H1 (cell line): Measurements from ENCODE around the gene SLC38A10. TPM values are rescaled to one million over a fixed set of nuclear protein-coding genes. Genes with fewer than 3 reads are reported as not detected.

Source experiments
- CTCF ChIA-PET: fragments of 300-600 bp; sonication (Branson Sonifier 250); formaldehyde crosslinking; loops from one replicate; lab custom pipeline; 2021; ENCODE audit not compliant: partially characterized antibody; lab: Charles Lee
- POLR2A ChIA-PET: fragments of 300-600 bp; sonication (Branson Sonifier 250); formaldehyde crosslinking; loops from one replicate; lab custom pipeline; 2021; ENCODE audit warnings: inconsistent platforms; ENCODE audit not compliant: partially characterized antibody; lab: Charles Lee
- DNase-seq, 2 experiments: peaks; one replicate each; pipeline versions ENCODE4 v3.0.0 to v3.0.0-alpha.2; 2010 to 2022; ENCODE audit warnings: low spot score in 2 of 2, low read depth in 1 of 2, mixed read lengths in 1 of 2
- FAIRE-seq: peaks from 2 replicates; lab custom pipeline; 2011; peaks lifted over from hg19 to GRCh38; lab: Jason Lieb, UNC
- H2AFZ ChIP-seq: 2 replicates; pipeline ENCODE4 v1.8.1; 2012; ENCODE audit warnings: low read length, inconsistent platforms
- H2AK5ac ChIP-seq: 2 replicates; pipeline ENCODE4 v1.6.1; 2013; ENCODE audit warnings: low read depth, low read length
- H2BK120ac ChIP-seq: replicated peaks from 2 replicates; pipeline ENCODE3; 2013; ENCODE audit warnings: low read depth, low read length, inconsistent platforms
- H2BK12ac ChIP-seq: 2 replicates; pipeline ENCODE4 v1.6.1; 2013; ENCODE audit warnings: low read depth, low read length
- H2BK15ac ChIP-seq: 2 replicates; pipeline ENCODE4 v1.6.1; 2013; ENCODE audit warnings: low read length
- H2BK20ac ChIP-seq: 2 replicates; pipeline ENCODE4 v1.6.1; 2013; ENCODE audit warnings: low read length
- H2BK5ac ChIP-seq: 2 replicates; pipeline ENCODE4 v1.6.1; 2013; ENCODE audit warnings: low read depth, low read length
- H3K14ac ChIP-seq: 2 replicates; pipeline ENCODE4 v1.6.1; 2013; ENCODE audit warnings: inconsistent platforms; ENCODE audit not compliant: insufficient read length
- H3K18ac ChIP-seq: 2 replicates; pipeline ENCODE4 v1.6.1; 2013; ENCODE audit warnings: low read length; ENCODE audit errors: extremely low read depth
- H3K23ac ChIP-seq: 2 replicates; pipeline ENCODE4 v1.6.1; 2013; ENCODE audit warnings: inconsistent platforms; ENCODE audit not compliant: insufficient read length
- H3K23me2 ChIP-seq: 2 replicates; pipeline ENCODE4 v1.6.1; 2013; ENCODE audit warnings: low read depth, low read length
- H3K27ac ChIP-seq: 2 replicates; pipeline ENCODE4 v1.6.1; 2011; ENCODE audit warnings: low read depth, low read length, inconsistent platforms
- H3K27me3 ChIP-seq, 4 experiments: replicated peaks in 1 of 4; 1 replicate in 1 of 4; 2 replicates in 3 of 4; pipeline versions ENCODE4 v1.6.1 to v1.8.1; 2011 to 2013; ENCODE audit warnings: low read length in 3 of 4, mild to moderate bottlenecking in 3 of 4, inconsistent platforms in 2 of 4, mixed read lengths in 2 of 4, moderate library complexity in 1 of 4; ENCODE audit not compliant: control insufficient read depth in 3 of 4, insufficient read depth in 3 of 4; ENCODE audit errors: extremely low read depth in 1 of 4
- H3K36me3 ChIP-seq, 4 experiments: 2 replicates each; pipeline versions ENCODE4 v1.6.1 to v1.8.1; 2011 to 2013; ENCODE audit warnings: mild to moderate bottlenecking in 4 of 4, low read length in 3 of 4, moderate library complexity in 2 of 4, control low read depth in 1 of 4, inconsistent platforms in 1 of 4; ENCODE audit not compliant: insufficient read depth in 4 of 4, control insufficient read depth in 2 of 4
- H3K4ac ChIP-seq: replicated peaks from 2 replicates; pipeline ENCODE3; 2013; ENCODE audit warnings: low read length, low read depth, mixed read lengths, inconsistent platforms; ENCODE audit not compliant: insufficient read length
- H3K4me1 ChIP-seq, 4 experiments: replicated peaks in 1 of 4; 1 replicate in 1 of 4; 2 replicates in 3 of 4; pipeline versions ENCODE4 v1.6.1 to v1.8.1; 2011 to 2013; ENCODE audit warnings: low read length in 3 of 4, inconsistent platforms in 2 of 4, mixed read lengths in 1 of 4; ENCODE audit not compliant: insufficient read depth in 4 of 4, control insufficient read depth in 3 of 4
- H3K4me2 ChIP-seq, 2 experiments: 2 replicates each; pipeline versions ENCODE4 v1.6.1 to v1.8.1; 2011 to 2013; ENCODE audit warnings: low read depth in 2 of 2, low read length in 2 of 2, control low read depth in 1 of 2, inconsistent platforms in 1 of 2, mild to moderate bottlenecking in 1 of 2; ENCODE audit not compliant: insufficient read depth in 1 of 2
- H3K4me3 ChIP-seq, 4 experiments: fragments of 200-600, 300-600 bp in 1 of 4; sonication (generic), shearing (Covaris generic), sonication (Bioruptor Twin) in 1 of 4; 2 replicates each; pipeline versions ENCODE4 v1.5.1 to v1.8.1; 2011 to 2016; ENCODE audit warnings: low read length in 4 of 4, low read depth in 3 of 4, control low read depth in 2 of 4, inconsistent platforms in 2 of 4, mild to moderate bottlenecking in 2 of 4, mixed read lengths in 1 of 4, moderate library complexity in 1 of 4; ENCODE audit not compliant: insufficient read depth in 2 of 4; ENCODE audit errors: extremely low read depth in 1 of 4
- H3K56ac ChIP-seq: replicated peaks from 2 replicates; pipeline ENCODE3; 2013; ENCODE audit warnings: low read depth, mild to moderate bottlenecking, mixed read lengths, low read length, inconsistent platforms; ENCODE audit not compliant: insufficient read length
- H3K79me1 ChIP-seq: 2 replicates; pipeline ENCODE4 v1.6.1; 2013; ENCODE audit warnings: low read depth, low read length, control low read depth
- H3K79me2 ChIP-seq, 2 experiments: 2 replicates each; pipeline versions ENCODE4 v1.6.1 to v1.8.1; 2012 to 2013; ENCODE audit warnings: low read length in 2 of 2, mild to moderate bottlenecking in 2 of 2, inconsistent platforms in 1 of 2; ENCODE audit not compliant: insufficient read depth in 2 of 2, control insufficient read depth in 1 of 2
- H3K9ac ChIP-seq, 4 experiments: replicated peaks in 1 of 4; 1 replicate in 1 of 4; 2 replicates in 3 of 4; pipeline versions ENCODE4 v1.6.1 to v1.8.1; 2011 to 2013; ENCODE audit warnings: low read depth in 3 of 4, low read length in 3 of 4, control low read depth in 2 of 4, mild to moderate bottlenecking in 2 of 4, moderate library complexity in 2 of 4, inconsistent platforms in 1 of 4; ENCODE audit errors: extremely low read depth in 1 of 4
- H3K9me3 ChIP-seq, 2 experiments: 2 replicates each; pipeline versions ENCODE4 v1.6.1 to v1.8.1; 2012 to 2013; ENCODE audit warnings: mild to moderate bottlenecking in 2 of 2, moderate library complexity in 2 of 2, control low read depth in 1 of 2, inconsistent platforms in 1 of 2, low read depth in 1 of 2, low read length in 1 of 2, mixed read lengths in 1 of 2; ENCODE audit not compliant: insufficient read depth in 2 of 2
- H4K20me1 ChIP-seq, 2 experiments: replicated peaks in 1 of 2; 2 replicates each; pipeline versions ENCODE3 to v1.8.1; 2011 to 2013; ENCODE audit warnings: inconsistent platforms in 2 of 2, low read length in 2 of 2, mild to moderate bottlenecking in 1 of 2; ENCODE audit not compliant: insufficient read depth in 2 of 2, control insufficient read depth in 1 of 2
- H4K5ac ChIP-seq: 2 replicates; pipeline ENCODE4 v1.6.1; 2013; ENCODE audit warnings: low read length, low read depth, mixed read lengths, inconsistent platforms; ENCODE audit not compliant: insufficient read length
- H4K8ac ChIP-seq: 2 replicates; pipeline ENCODE4 v1.8.0; 2013; ENCODE audit warnings: mild to moderate bottlenecking, moderate library complexity, low read length, inconsistent platforms; ENCODE audit not compliant: insufficient read depth; ENCODE audit errors: extremely low read depth
- H4K91ac ChIP-seq: replicated peaks from 2 replicates; pipeline ENCODE3; 2013; ENCODE audit warnings: low read length, mixed read lengths, inconsistent platforms; ENCODE audit not compliant: insufficient read length
- CEBPB ChIP-seq: IDR thresholded peaks from 2 replicates; pipeline ENCODE4 v1.6.1; 2012; ENCODE audit warnings: low read depth, low read length
- CHD1 ChIP-seq: IDR thresholded peaks from 2 replicates; pipeline ENCODE4 v1.6.1; 2012; ENCODE audit warnings: low read depth, low read length, improper control_type of control experiment
- FOSL1 ChIP-seq: IDR thresholded peaks from 2 replicates; pipeline ENCODE4 v1.6.1; 2011; ENCODE audit warnings: mild to moderate bottlenecking, low read depth, low read length, moderate library complexity; ENCODE audit not compliant: insufficient read depth
- HDAC2 ChIP-seq, 2 experiments: fragments of 300-600 bp in 1 of 2; sonication (generic) in 1 of 2; IDR thresholded peaks; 2 replicates each; pipeline ENCODE4 v1.6.1; 2011 to 2012; ENCODE audit warnings: low read depth in 2 of 2, low read length in 2 of 2, mild to moderate bottlenecking in 2 of 2, moderate library complexity in 2 of 2, borderline replicate concordance in 1 of 2, inconsistent platforms in 1 of 2
- HDAC6 ChIP-seq: IDR thresholded peaks from one replicate; pipeline ENCODE4 v1.7.1; 2012; ENCODE audit warnings: low read depth, mild to moderate bottlenecking, inconsistent platforms, low read length, moderate library complexity
- NRF1 ChIP-seq: IDR thresholded peaks from 2 replicates; pipeline ENCODE4 v1.6.1; 2011; ENCODE audit warnings: mild to moderate bottlenecking, low read depth, low read length, improper control_type of control experiment
- SAP30 ChIP-seq: fragments of 300-600 bp; sonication (generic); IDR thresholded peaks from 2 replicates; pipeline ENCODE4 v1.7.1; 2012; ENCODE audit warnings: low read length, moderate library complexity, mild to moderate bottlenecking, inconsistent platforms; ENCODE audit not compliant: insufficient read depth, insufficient replicate concordance
- TAF1 ChIP-seq: IDR thresholded peaks from 2 replicates; pipeline ENCODE4 v1.6.1; 2011; ENCODE audit warnings: mild to moderate bottlenecking, low read depth, low read length
- YY1 ChIP-seq: IDR thresholded peaks from 2 replicates; pipeline ENCODE4 v1.6.1; 2011; ENCODE audit warnings: low read depth, mild to moderate bottlenecking, low read length
- WGBS, 2 experiments: shearing (Covaris generic) in 1 of 2; methylation state at CpG; one replicate each; pipeline versions ENCODE4 v1.1.6 to v1.1.7; 2013 to 2015; ENCODE audit warnings: low lambda C conversion rate in 2 of 2, mixed read lengths in 2 of 2, inconsistent platforms in 1 of 2, low coverage in 1 of 2, missing lambda C conversion rate in 1 of 2; ENCODE audit not compliant: insufficient replicate concordance in 2 of 2, insufficient coverage in 1 of 2, insufficient read length in 1 of 2; ENCODE audit errors: extremely low coverage in 1 of 2, missing lambda C conversion rate in 1 of 2; 5-methylcytosine and 5-hydroxymethylcytosine counted together
- polyA plus RNA-seq, 7 experiments: library from polyadenylated mRNA; depleted of rRNA in 3 of 7; stranded (reverse) in 5 of 7; unstranded in 2 of 7; fragments of >200 nt in 5 of 7; fragments of 200-250 nt in 2 of 7; gene quantifications; 1 replicate in 5 of 7; 2 replicates in 1 of 7; 4 replicates in 1 of 7; pipeline versions ENCODE4 v1.2.1 to v1.2.3, GENCODE V29; 2011 to 2013; ENCODE audit warnings: missing spikeins in 2 of 7, mixed read lengths in 2 of 7
- total RNA-seq: library from RNA; stranded (reverse); fragmentation: NEBNext Ultra II Directional; extraction: Animal tissue kit (Norgen Biotek cat#: 25700); gene quantifications from 2 replicates; pipeline ENCODE4 v1.2.1, GENCODE V29; 2021
- TF ChIP-seq, protein P1 (sequence below): IDR thresholded peaks from 2 replicates; pipeline ENCODE4 v1.6.1; 2011; ENCODE audit warnings: low read depth, mild to moderate bottlenecking, low read length; ENCODE audit not compliant: insufficient read depth

SLC38A10 gene
- total and polyA plus RNA-seq, 2 of the 8 experiments (the other 6 are each of a cell fraction or from before 2014, with no cell fraction given), result 26.4 to 41.0 TPM

GRCh38 chr17:81304196-81305015 is 9.3 kb upstream of the SLC38A10 start:
- no peak overlapping the region for H2BK20ac ChIP-seq
- TF ChIP-seq TAF1 (no peak), NRF1 (no peak), FOSL1 (no peak), SAP30 (no peak), HDAC6 (no peak), CHD1 (no peak), YY1 (no peak), CEBPB (no peak), HDAC2 (IDR thresholded peaks at IDR 0.05; ENCODE audit: borderline replicate concordance in 1 of 2, low read depth in 2 of 2, low read length in 2 of 2) (no peak)
- TF ChIP-seq, protein P1, sequence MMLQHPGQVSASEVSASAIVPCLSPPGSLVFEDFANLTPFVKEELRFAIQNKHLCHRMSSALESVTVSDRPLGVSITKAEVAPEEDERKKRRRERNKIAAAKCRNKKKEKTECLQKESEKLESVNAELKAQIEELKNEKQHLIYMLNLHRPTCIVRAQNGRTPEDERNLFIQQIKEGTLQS, result no peak

More at GRCh38 chr17:81304196-81305015, 9.3 kb upstream of the SLC38A10 start:
- peak overlapping the region; percentile 57 for H4K8ac ChIP-seq
- no peak overlapping the region for H2BK120ac ChIP-seq
- no peak overlapping the region for H3K27ac ChIP-seq
- H2BK12ac ChIP-seq, result peak overlapping the region; percentile 27; the same call in 1 of the 2 replicates
- peaks cover 5% of the 10 kb centered on the region; the same call in 1 of the 2 replicates for H3K23me2 ChIP-seq
- no peak overlapping the region for H3K23ac ChIP-seq
- peaks cover 3 to 6% (median 5%) of the 10 kb centered on the region in 4 experiments; a peak in 6 of 7 replicates for H3K4me1 ChIP-seq
- H3K9me3 ChIP-seq, result no peaks in the 10 kb centered on the region
- H3K79me1 ChIP-seq, result peaks cover 3% of the 10 kb centered on the region; the same call in 1 of the 2 replicates
- H3K9ac ChIP-seq, result no peak overlapping the region
- H3K36me3 ChIP-seq, result no peaks in the 10 kb centered on the region
- no peak overlapping the region for H3K18ac ChIP-seq
- 0 out of 2 replicates have a peak overlapping the region, but pooled peaks have one; percentile 35 for H2BK5ac ChIP-seq
- CTCF ChIA-PET, result interaction anchor here (0.6 to 10.3 kb wide), 10 partner anchors 8 to 219 kb away, joined by 3 to 80 read pairs (median 4); partner anchors contain the start of gene SLC38A10
- no peak overlapping the region for H2AFZ ChIP-seq
- H4K91ac ChIP-seq, result peak overlapping the region; percentile 19
- POLR2A ChIA-PET, result interaction anchor here (1.2 kb wide), 1 partner anchor 185 kb away, joined by 3 read pairs; no protein-coding TSS in a partner anchor
- no peak overlapping the region for H3K4ac ChIP-seq
- 92% methylated on average over 37 of the region's 39 CpGs; no CpG with 5 or more reads in 1 of the 2 experiments for whole genome bisulfite sequencing, 2 experiments
- peaks cover 0 to 4% of the 10 kb centered on the region in 2 experiments for H4K20me1 ChIP-seq
- no peaks in the 10 kb centered on the region for H3K79me2 ChIP-seq
- no peaks in the 10 kb centered on the region for H3K27me3 ChIP-seq
- no peak overlapping the region for H3K56ac ChIP-seq
- no peak overlapping the region for H3K14ac ChIP-seq
- DNase-seq (no peak), FAIRE-seq (no peak)
- 0 out of 2 replicates have a peak overlapping the region, but pooled peaks have one; percentile 20 for H2AK5ac ChIP-seq
- H3K4me3 ChIP-seq, result no peak overlapping the region
- H3K4me2 ChIP-seq, result no peak overlapping the region
- 0 out of 2 replicates have a peak overlapping the region, but pooled peaks have one; percentile 88 for H2BK15ac ChIP-seq
- no peak overlapping the region for H4K5ac ChIP-seq
